Activated naive CD8-positive, alpha-beta T cell treated with anti-CD3 and anti-CD28 coated beads, Interleukin-2, amount 50 U/mL, for 24 hours (primary cell): ENCODE data around the gene TLCD3B.

Experiments used
- ATAC-seq: fragments of 150-1000 bp; cut with Tn5 transposase; one replicate; pipeline ENCODE4 v1.10.0; 2021
- DNase-seq: peaks from one replicate; pipeline ENCODE4 v3.0.0; 2021
- H3K27ac Mint-ChIP-seq: one replicate; pipeline ENCODE4 v1.8.0; 2021; ENCODE audit warnings: mild to moderate bottlenecking, mixed read lengths
- H3K27me3 Mint-ChIP-seq: one replicate; pipeline ENCODE4 v1.8.0; 2021; ENCODE audit warnings: mixed read lengths
- H3K36me3 Mint-ChIP-seq: one replicate; pipeline ENCODE4 v1.8.0; 2021; ENCODE audit warnings: low read depth, mixed read lengths
- H3K4me1 Mint-ChIP-seq: one replicate; pipeline ENCODE4 v1.8.0; 2021; ENCODE audit warnings: mixed read lengths
- H3K4me3 Mint-ChIP-seq: one replicate; pipeline ENCODE4 v1.8.0; 2021; ENCODE audit warnings: mild to moderate bottlenecking, moderate library complexity, mixed read lengths
- H3K9me3 Mint-ChIP-seq: one replicate; pipeline ENCODE4 v1.8.0; 2021; ENCODE audit warnings: mixed read lengths

TLCD3B gene

DNA sequence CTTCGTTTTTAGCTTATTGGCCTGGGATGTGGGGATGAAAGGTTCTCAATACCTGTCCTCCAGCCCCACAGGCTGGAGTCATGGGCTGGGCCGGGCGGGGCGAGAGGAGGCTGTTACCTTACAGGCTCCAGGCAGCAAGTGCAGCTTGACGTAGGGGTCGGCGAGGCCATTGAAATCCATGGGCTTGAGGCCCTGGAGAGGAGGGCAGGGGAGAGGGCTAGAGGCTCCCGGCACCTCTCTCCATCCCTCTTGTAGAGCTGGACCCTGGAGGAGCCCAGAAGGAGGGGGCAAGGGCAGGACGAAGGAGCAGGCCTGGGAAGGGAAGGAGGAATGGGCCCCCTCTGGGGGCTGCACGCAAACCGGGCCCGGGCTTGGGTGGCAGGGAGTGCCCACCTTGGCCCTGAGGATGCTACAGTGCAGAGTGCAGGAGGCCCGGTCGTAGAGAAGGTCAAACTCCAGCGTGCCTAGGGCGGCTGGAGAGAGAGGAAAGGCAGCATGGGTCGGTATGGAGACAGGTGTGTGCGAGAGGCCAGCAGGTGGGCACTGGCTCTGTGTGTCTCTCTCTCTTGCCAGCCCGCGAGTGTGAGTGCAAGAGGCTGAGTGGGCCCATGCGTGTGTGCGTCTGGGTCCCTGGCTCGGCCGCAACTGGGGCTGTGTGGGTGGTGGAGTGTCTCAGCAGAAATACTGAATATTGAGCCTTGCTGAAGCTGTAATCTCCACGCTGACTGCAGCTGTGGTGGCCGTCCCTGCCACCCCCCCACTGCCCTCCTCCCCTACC, 21.8 kb downstream of the TLCD3B start:
- ATAC-seq, result no peak
- peaks cover 8% of the 10 kb centered on the region for H3K4me1 Mint-ChIP-seq
- peak overlapping the region; percentile 11 for H3K4me3 Mint-ChIP-seq
- DNase-seq, result no peak
- H3K27ac Mint-ChIP-seq, result no peak overlapping the region
- no peaks in the 10 kb centered on the region for H3K9me3 Mint-ChIP-seq
- H3K36me3 Mint-ChIP-seq, result no peaks in the 10 kb centered on the region
- H3K27me3 Mint-ChIP-seq, result peaks cover 18% of the 10 kb centered on the region

DNA sequence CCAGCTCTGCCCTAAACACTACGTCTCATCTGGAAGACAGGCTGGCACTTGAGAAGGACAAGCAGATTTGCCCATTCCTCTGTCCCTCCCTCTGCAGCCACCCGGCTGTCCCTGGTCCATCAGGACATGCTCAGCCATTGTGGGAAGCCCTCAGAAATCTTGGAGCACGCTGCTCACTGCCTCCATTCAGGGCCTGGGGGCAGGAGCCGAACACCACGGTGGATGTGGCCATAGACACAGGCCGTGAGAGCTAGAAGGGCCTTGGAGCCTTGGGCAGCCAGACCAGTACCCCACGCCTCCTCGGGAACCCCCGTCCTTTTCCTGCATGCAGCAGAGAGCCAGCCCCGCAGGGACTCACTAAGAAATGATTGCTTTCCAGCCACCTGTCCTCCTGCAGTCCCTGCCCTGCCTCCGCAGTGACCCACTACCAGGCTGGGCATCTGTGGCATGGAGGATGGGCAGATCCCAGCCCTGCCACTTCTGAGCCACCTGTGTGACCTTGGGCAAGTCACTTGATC, 23.6 kb downstream of the TLCD3B start:
- no peak overlapping the region for H3K27ac Mint-ChIP-seq
- ATAC-seq, result no peak
- peaks cover 8% of the 10 kb centered on the region for H3K4me1 Mint-ChIP-seq
- no peaks in the 10 kb centered on the region for H3K36me3 Mint-ChIP-seq
- no peak overlapping the region for H3K4me3 Mint-ChIP-seq
- H3K9me3 Mint-ChIP-seq, result no peaks in the 10 kb centered on the region
- peaks cover 18% of the 10 kb centered on the region for H3K27me3 Mint-ChIP-seq
- DNase-seq, result no peak

DNA sequence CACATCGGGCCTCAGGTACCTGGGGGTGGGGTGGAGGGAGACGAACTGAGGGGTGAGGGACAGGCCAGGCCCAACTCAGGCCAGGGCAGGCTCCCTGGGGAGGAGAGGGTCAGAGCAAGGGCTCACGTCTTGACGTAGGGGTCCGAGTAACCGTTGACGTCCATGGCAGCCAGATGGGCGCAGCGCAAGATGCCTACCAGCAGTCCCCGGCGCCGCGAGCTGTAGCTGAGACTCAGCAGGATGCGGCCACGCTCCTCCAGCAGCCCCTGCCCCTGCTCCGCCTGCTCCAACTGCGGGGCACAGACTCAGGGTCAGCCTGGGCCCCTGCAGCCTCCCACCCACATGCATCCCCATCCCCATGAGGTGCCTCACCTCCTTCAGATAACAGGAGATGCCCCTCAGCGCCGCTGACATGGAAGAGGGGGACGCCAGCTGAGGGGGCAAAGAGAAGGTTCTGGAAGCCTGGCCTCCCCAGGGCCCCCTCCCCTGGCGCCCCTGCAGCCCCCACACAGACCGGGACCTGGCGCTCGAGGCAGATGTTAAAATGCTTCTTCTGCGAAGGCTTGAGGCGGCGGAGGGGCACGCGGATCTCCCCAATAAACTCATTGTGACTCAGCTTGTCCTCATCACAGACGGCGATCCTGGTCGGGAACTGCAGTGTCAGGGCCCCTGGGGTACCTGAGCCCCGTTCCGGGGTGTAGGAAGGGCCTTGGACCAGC, 24.3 kb downstream of the TLCD3B start:
- Mint-ChIP-seq H3K36me3 (peaks cover 2% of the 10 kb centered on the region), H3K4me1 (peaks cover 5% of the 10 kb centered on the region), H3K4me3 (no peak overlapping the region), H3K27ac (no peak overlapping the region), H3K9me3 (no peaks in the 10 kb centered on the region), H3K27me3 (peaks cover 12% of the 10 kb centered on the region)
- ATAC-seq, result no peak
- no peak for DNase-seq

GRCh38 chr16:30006095-30006473, 25.0 kb downstream of the TLCD3B start:
- ATAC-seq (no peak), DNase-seq (no peak)
- no peaks in the 10 kb centered on the region for H3K9me3 Mint-ChIP-seq
- no peak overlapping the region for H3K4me3 Mint-ChIP-seq
- peaks cover 2% of the 10 kb centered on the region for H3K36me3 Mint-ChIP-seq
- no peak overlapping the region for H3K27ac Mint-ChIP-seq
- H3K4me1 Mint-ChIP-seq, result peaks cover 5% of the 10 kb centered on the region
- H3K27me3 Mint-ChIP-seq, result peaks cover 12% of the 10 kb centered on the region

DNA sequence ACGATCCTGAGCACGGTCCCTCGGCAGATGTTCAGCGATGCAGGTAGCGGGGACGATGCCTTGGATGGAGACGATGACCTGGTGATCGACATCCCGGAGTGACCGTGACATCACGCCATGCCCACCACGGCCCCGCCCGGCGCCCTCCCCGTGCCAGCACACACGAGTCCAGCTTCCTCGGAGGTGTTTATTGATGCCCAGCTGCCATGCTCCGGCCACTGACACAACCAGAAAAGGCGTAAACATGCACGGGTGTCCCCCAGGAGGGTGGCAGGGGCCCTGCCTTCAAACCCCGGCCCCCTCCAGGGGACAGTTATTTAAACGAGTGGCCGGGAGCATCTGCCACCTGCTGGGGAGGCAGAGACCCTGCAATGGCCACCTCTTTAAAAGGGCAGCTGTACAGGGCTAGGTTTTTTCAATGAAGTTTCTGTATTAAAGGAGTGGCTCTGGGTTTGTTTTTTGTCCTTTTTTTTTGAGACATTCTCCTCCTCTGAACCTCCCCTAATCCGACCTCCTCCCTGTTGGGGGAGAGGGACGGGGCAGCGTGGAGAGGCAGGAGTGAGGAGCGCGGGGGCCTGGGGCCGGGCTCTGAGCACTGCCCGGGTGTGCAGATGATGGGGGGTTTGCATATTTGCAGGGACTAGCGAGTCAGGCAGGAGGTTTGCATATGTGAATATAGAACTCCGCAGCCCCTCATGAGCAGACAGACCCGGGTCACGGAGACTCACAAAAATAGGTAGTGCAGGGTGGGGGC, 25.6 kb downstream of the TLCD3B start:
- no peaks in the 10 kb centered on the region for H3K9me3 Mint-ChIP-seq
- H3K4me3 Mint-ChIP-seq, result no peak overlapping the region
- DNase-seq, result peak; percentile 30
- peaks cover 11% of the 10 kb centered on the region for H3K27me3 Mint-ChIP-seq
- H3K27ac Mint-ChIP-seq, result no peak overlapping the region
- peak; percentile 42 for ATAC-seq
- peaks cover 4% of the 10 kb centered on the region for H3K4me1 Mint-ChIP-seq
- H3K36me3 Mint-ChIP-seq, result peaks cover 2% of the 10 kb centered on the region

DNA sequence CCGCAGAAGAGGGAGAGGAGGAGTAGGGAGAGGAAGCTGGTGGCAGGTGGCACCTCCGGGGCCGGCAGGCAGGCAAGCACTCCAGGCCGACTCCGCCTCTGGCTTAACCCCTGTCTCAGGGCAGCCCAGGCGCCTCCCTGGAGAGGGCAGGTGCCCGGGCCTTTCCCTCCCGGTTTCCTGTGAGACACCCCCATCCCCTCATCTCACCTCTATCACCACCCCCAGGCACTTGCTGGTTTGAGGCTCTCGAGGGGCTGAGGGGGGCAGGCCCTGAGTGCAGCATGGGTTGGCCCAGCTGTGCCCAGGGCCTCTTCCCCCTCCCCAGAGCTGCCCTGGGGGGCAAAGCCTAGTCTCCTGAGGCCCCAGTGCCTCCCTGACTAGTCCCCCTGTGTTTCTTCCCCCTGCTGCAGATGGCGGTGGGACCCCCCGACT, 26.2 kb downstream of the TLCD3B start:
- Mint-ChIP-seq H3K4me1 (no peaks in the 10 kb centered on the region), H3K36me3 (peaks cover 2% of the 10 kb centered on the region), H3K4me3 (no peak overlapping the region), H3K27me3 (peaks cover 5% of the 10 kb centered on the region), H3K27ac (no peak overlapping the region), H3K9me3 (no peaks in the 10 kb centered on the region)
- ATAC-seq, result peak; percentile 16
- DNase-seq, result no peak

DNA sequence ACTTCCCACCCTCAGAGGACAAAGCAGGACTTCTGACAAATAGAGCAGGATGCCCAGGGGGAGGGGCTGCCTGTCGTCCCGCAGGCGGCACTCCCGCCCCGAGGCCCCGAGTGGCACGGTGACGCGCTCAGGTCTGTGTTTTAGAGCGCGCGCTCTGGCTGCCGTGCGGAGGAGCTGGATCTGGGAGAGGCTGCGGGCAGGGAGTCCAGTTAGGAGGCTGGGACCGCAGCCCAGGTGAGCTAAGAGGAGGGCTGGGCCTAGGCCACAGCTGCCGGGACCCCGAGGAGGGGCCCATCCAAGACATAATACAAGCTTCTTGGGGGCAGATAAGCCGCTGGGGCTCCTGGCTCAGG, 26.7 kb downstream of the TLCD3B start:
- ATAC-seq, result no peak
- Mint-ChIP-seq H3K4me3 (no peak overlapping the region), H3K27ac (no peak overlapping the region), H3K9me3 (no peaks in the 10 kb centered on the region), H3K4me1 (no peaks in the 10 kb centered on the region), H3K36me3 (peaks cover 2% of the 10 kb centered on the region), H3K27me3 (peaks cover under 1% of the 10 kb centered on the region)
- DNase-seq, result no peak

- Mint-ChIP-seq H3K27ac (no peak overlapping the region), H3K4me1 (no peaks in the 10 kb centered on the region), H3K4me3 (no peak overlapping the region), H3K27me3 (no peaks in the 10 kb centered on the region), H3K9me3 (no peaks in the 10 kb centered on the region), H3K36me3 (peaks cover 2% of the 10 kb centered on the region)
- ATAC-seq (no peak), DNase-seq (no peak)
These were observed 27.2 kb downstream of the TLCD3B start for GRCh38 chr16:30003670-30004423.

GRCh38 chr16:30002614-30003346, 28.3 kb downstream of the TLCD3B start:
- H3K4me3 Mint-ChIP-seq, result no peak overlapping the region

GRCh38 chr16:30000735-30001631, 30.1 kb downstream of the TLCD3B start:
- ATAC-seq (no peak), DNase-seq (no peak)
- Mint-ChIP-seq H3K4me3 (no peak overlapping the region), H3K36me3 (peaks cover 19% of the 10 kb centered on the region), H3K9me3 (no peaks in the 10 kb centered on the region), H3K4me1 (peaks cover 12% of the 10 kb centered on the region), H3K27me3 (no peaks in the 10 kb centered on the region), H3K27ac (no peak overlapping the region)

More at GRCh38 chr16:30002614-30003346, 28.3 kb downstream of the TLCD3B start:
- ATAC-seq (no peak), DNase-seq (no peak)
- peaks cover 9% of the 10 kb centered on the region for H3K36me3 Mint-ChIP-seq
- peaks cover 5% of the 10 kb centered on the region for H3K4me1 Mint-ChIP-seq
- H3K27ac Mint-ChIP-seq, result no peak overlapping the region
- no peaks in the 10 kb centered on the region for H3K27me3 Mint-ChIP-seq
- H3K9me3 Mint-ChIP-seq, result no peaks in the 10 kb centered on the region

DNA sequence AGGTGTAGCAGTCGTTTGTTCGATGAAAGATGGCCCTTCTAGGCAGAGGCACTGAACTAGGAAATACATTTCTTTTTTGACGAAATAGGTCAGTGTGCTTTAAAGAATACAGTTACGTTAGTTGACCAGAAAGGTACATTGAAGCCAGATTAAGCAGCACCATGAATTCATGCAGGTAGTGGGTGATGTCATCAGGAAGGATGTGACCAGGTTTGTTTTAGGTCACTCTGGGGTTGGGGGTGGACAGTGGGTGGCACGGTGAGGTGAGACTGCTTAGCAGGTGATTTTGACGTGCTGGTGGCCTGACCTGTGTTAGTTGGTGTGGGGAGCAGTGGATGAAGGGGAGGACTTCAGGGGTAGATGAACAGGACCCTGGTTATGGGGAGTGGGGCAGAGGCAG, 31.5 kb downstream of the TLCD3B start:
- DNase-seq, result no peak
- H3K9me3 Mint-ChIP-seq, result no peaks in the 10 kb centered on the region
- H3K27me3 Mint-ChIP-seq, result no peaks in the 10 kb centered on the region
- H3K27ac Mint-ChIP-seq, result no peak overlapping the region
- no peak overlapping the region for H3K4me3 Mint-ChIP-seq
- ATAC-seq, result no peak
- H3K36me3 Mint-ChIP-seq, result peaks cover 22% of the 10 kb centered on the region
- H3K4me1 Mint-ChIP-seq, result peaks cover 25% of the 10 kb centered on the region

DNA sequence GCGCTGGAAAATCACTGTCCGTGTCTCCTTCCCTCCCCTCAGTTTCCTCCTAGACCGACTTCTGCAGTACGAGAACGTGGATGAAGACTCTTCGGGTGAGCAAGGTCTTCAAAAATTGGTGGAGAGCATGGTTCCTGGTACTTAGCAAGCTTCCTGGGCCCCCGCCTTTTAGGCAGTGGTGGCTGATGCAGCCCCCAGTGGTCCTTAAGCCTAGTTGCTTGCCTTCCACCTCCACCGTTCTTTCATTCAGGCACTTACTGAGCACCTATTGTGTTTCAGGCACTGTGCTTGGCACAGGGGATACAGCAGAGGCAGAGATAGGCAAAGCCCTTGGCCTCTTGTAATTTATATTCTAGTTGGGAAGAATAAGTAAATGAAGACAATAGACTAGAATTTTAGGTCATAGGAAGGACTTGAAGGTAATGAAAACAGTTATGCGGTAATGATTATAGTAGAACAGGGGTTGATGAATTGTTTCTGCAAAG, 34.3 kb downstream of the TLCD3B start:
- Mint-ChIP-seq H3K36me3 (peaks cover 25% of the 10 kb centered on the region), H3K27ac (peak overlapping the region; percentile 99), H3K27me3 (no peaks in the 10 kb centered on the region), H3K4me3 (peak overlapping the region; percentile 97), H3K9me3 (no peaks in the 10 kb centered on the region), H3K4me1 (peaks cover 33% of the 10 kb centered on the region)
- no peak for ATAC-seq
- no peak for DNase-seq
